Measurements from ENCODE around the gene ALKBH3.

The ALKBH3 gene

DNA sequence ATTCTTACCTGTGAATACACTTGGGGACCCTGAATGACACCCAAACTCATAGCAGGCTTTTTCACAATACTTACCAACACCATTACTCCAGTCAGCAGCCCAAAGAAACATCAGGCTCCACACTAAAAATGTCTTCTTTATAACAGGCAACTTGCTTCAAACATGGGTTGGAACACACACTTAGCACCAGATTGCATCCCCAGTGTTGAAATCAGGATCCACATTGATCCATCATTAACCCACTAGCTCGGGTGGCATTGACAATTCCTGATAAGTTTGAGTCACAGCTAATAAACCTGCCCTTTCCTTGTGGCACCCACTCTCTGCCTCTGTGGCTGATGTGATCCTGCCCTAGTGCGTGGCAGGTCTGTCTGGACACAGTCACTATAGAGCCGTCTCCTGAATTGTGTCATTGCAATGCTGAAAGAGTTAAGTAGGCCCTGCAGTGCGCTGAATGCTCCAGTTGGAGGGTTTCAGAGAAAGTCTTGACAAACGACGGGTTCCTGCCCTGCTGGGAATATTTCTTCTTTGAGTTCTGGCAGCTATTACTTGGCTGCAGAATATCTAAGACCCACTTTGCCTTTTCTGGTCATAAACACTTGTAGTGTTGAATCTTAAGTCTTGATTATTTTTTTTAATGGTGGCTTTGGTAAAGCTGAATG is 42.2 kb downstream of the ALKBH3 start:
- DNase-seq (ENCODE audit: low read depth in 2 of 2) = no peak

DNA sequence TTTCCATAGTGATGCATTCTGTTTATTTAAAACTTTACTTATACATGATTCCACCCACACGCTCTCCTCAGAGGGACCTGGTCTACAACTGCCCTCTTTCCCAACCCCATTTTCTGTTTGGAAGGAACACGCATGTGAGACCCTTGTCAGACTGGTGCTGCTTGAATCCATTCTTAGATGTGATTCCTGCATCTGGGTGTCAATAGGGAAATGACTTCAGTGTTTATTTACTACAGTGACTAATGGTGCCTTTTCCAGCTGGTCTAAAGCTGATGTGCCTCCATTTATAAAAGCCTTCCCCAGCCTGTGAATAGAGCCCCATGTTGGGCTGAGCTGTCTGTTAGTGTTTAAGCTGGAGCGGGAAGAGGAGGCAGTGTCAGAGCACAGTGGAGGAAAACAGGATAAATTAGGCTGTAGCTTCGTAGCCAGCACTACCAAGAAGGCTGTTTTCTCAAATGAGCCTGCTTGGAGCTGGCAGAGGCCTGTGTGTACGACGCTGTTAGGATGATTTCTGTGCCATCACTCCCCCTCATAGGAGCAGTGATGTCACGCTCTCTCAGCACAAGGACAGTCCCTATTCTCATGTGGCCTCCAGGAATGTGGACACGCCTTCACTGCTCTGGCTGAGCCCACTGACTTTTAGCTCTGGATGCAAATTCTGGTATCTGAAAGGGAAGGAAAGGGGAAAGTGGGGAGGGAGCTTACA is 42.9 kb downstream of the ALKBH3 start:
- no peak for DNase-seq (ENCODE audit: low read depth in 2 of 2)

DNA sequence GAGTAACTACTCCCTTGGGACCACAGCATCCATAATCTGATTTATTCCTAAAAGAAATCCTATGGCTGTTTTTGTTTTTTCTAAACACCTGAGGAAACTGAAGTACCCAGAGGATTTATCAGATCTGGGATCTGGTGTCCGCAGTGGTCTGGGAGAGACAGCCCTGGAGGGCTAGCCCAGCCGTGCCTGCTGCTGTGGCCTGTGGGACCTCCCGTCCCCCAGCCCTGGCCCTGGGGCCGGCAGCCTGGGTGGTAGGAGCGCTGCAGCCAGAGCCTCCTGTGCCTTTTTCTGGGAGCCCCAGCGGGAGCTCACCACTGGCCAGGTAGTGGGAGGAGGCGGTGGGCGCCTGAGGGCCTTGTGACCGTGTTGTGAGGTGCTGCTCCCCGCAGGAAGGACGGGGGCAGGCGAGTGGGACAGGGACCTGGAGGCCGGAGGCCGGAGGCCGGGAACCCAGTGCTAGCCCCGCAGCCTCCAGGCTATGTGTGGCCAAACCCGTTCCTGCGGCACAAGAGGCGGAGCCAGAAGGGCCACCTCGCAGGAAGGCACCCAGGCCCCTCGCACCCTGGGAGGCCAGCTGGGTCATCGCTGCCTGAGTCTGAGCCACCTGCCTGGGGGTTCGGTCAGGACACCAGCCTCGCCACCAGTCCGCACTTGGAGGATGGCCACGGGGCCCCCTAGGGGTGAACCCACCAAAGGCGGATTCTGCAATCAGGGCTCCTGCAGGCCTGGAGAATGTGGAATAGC is 43.7 kb downstream of the ALKBH3 start:
- DNase-seq (ENCODE audit: low read depth in 2 of 2) = no peak

GRCh38 chr11:43925063-43925931 is 44.7 kb downstream of the ALKBH3 start:
- no peak for DNase-seq (ENCODE audit: low read depth in 2 of 2)

DNA sequence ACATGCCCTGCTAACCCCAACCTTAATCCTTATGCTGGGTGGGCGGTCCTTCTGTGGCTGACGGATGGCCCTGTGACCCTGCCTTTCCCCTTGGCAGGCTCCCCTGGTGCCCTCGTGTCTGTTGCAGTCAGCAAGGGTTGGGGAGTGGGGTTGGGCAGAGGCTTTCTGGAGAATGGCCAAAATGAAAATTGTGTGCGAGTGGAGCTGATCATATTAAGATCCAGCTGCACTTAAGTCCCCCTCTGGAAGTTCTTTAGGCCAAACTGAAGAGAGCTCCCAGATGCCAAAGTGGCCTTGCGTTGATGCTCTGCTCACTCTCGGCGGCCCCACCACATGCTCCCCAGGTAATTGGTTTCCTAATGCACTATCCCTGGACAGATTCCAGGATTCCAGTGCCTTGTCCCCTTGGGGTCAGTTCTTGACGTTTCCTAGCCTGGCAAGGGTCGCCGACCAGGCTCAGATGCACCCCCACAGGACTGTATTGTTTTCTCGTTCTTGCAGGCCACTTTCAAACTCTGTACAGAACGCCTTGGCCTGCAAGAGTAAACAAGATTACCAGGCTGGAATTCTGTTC is 45.4 kb downstream of the ALKBH3 start:
- no peak for DNase-seq (ENCODE audit: low read depth in 2 of 2)

DNA sequence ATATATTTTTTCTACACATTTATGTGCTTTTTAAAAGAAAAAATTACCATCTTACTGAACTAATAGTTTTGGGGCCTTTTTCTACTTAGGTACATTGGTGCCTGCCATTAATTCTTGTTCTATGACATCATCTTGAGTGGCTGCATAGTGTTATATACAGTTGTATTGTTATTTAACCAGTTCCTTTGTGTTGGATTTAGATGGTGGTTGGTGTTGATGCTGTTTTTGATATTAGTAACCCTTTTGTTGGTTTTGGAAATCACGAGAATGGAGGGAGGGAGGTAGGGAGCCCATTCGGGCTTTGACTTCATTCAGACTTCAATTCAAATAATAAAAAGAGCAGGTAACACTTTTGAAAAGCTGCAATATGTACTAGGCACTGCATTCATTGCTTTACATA is 46.4 kb downstream of the ALKBH3 start:
- DNase-seq (ENCODE audit: low read depth in 2 of 2) = no peak

DNA sequence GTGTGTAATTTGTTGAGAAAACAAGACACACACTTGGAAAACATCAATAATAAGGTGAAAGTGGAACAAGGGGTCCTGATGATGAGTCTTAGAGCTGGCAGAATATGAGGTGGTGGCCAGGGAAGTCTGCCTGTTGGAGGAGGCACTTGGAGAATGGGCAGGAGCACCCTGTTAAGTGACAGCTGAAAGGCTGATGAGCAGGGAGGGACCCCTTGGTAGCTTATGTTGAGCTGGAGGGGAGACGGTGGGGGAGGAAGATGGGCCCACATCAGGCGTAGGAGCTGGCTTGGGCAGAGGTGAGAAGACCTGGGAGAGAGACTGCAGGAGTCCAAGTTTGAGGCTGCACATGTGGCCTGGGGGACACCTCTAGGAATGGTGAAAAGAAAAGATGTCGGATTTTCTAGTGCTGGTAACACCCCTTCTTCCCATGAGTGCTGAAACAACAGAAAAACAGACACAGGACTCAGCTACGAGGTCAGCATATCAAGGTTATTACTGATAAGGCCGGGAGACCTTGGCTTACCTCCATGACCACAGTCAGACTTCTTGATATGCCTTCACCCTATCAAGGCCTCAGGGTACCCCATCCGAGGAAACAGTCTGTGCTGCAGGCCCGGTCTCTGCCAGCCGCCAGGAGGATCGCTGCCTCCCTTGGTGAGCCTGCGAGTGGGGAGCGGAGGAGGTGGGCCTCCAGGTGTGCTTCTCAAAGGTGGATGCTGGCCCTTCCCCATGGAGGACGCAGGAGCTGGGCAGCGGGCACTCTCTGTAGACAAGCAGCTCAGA is 47.5 kb downstream of the ALKBH3 start:
- DNase-seq (ENCODE audit: low read depth in 2 of 2) = no peak

GRCh38 chr11:43928721-43929120 is 48.1 kb downstream of the ALKBH3 start:
- no peak for DNase-seq (ENCODE audit: low read depth in 2 of 2)

DNA sequence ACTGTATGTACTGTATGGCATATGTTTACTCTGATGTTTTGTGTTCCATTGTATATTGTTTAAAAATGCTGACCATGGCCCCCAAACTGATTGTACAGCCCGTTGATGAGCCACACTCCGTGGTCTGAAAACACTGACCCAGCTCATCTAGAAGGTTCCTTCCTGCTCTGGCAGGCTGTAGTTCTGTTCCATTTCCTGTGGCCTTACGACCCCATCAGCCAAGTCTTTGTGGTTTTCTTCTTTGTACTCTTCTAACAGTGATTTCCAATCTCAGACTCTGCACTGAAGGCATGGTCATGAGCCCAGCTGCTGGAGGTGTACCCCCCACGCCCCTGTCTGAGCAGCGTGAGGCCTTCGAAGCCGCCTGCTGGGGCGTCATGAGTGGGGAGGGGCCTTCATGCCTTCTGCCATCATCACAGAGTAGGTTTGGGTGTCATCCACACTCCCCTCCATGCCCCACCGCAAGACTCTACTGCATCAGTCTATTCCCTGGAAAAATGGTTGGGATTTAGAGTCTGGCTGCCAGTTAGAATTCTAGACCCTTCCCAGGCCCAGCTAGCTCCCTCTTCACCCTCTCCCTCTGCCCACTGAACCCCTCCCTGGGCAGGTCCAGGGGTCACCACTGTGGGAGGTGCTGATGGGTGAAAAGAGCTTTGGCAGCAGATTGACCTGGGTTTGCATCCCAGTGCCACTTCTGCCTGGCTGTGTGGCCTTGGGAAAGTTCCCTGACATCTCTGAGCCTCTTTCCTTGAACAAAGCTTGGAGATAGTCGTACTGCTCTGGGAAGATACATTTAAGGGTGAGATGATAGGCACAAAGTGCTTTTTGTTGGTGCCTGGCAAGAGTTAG is 50.5 kb downstream of the ALKBH3 start:
- DNase-seq (ENCODE audit: low read depth in 2 of 2) = no peak

DNA sequence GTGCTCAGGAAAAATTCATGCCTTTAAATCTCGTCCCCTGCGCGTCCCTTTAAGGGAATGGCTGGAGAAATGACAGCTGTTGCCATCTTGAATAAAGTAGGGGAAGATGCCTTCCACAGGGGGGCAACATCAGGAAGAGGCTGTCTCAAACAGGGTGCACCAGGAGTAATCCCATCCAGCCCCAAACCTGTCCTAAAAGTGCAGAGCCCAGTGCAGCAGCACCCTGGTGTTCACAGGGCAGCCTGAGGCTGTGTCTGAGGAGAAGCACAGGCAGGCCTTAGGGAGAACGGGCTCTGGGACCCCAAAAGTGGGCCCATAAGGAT is 51.0 kb downstream of the ALKBH3 start:
- no peak for DNase-seq (ENCODE audit: low read depth in 2 of 2)

DNA sequence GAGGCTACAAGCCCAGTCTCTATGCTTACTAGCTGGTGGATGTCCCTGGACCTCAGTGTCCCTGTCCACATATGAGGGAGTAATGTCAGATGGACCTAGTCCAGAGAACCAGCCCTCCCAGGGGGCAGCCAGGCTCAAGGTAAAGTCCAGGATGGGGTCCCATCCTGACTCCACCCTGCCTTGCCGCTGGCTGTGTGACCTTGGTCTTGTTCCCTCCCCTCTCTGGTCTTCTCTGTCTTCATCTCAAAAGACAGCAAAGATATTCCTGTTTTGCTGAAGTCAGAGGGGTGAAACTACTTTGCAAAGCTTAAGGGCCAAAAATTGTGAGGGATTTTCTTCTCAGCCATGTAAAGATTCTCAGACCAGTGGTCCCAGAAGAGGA is 52.6 kb downstream of the ALKBH3 start:
- DNase-seq (ENCODE audit: low read depth in 2 of 2) = no peak

- no peak for DNase-seq (ENCODE audit: low read depth in 2 of 2)
Observed at GRCh38 chr11:43933608-43934551, 53.2 kb downstream of the ALKBH3 start.

DNA sequence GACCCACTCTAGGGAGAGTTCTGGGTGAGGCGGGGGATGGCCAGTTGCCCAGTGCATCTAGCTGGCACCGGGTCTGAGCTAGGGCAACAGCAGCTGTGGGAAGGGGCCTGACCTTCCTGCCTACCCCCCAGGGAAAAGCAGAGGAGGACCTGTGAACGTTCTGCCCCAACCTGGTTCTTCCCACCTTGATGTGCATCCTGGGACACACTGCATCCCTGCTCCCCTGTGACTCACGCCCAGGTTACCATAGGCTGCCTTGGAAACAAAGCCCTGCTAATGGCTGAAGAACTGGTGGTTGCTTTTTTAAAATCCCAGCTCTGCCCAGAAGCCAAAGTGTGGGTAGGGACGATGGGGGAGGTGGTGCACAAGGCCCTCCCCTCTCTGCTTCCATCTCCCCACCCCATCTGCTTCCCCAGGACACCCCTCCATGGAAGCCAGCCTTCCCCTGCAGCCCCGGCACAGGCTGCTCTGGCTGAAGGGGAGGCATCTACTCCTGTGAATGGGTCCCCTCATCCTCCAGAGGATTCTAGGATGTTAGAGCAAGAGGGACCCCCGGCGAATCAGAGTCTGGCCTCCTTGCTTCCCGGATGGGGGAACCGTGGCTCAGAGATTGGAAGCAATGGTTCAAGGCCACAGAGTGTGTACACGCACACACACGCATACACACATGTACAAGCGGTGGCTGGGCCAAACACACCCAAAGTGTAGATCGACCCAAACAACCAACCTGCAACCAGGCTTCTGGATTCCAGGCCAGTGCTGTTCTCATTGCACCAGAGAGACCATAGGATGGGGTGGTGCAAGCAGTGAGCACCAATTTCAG is 54.2 kb downstream of the ALKBH3 start:
- no peak for DNase-seq (ENCODE audit: low read depth in 2 of 2)

- DNase-seq (ENCODE audit: low read depth in 2 of 2) = no peak
Observed at GRCh38 chr11:43935424-43935979, 54.9 kb downstream of the ALKBH3 start.

DNA sequence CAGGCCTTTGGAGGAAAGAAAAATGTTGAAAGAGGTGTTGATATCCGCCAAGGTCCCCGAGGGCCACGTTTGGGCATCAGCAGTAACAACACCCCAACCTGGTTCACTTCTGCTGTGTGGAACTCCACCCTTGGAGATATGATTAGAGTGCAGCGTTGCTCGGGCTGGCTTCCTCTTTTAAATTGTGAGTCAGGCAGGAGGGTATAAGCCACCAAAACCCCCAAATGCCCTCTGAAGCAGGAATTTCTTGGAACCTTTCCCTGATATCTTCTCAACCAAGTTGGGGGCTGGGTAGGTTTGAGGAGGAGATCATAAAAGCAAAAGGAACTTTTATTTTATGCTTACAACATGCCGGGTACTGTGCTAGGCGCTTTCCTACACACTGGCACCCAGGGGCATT is 55.4 kb downstream of the ALKBH3 start:
- DNase-seq (ENCODE audit: low read depth in 2 of 2) = no peak

GRCh38 chr11:43937434-43938411 is 57.1 kb downstream of the ALKBH3 start:
- no peak for DNase-seq (ENCODE audit: low read depth in 2 of 2)
